ENCODE results near the gene PTGES2.

GRCh38 chr9:128109050-128109709 lies 18.3 kb downstream of the PTGES2 start:
- TF ChIP-seq, protein P1, sequence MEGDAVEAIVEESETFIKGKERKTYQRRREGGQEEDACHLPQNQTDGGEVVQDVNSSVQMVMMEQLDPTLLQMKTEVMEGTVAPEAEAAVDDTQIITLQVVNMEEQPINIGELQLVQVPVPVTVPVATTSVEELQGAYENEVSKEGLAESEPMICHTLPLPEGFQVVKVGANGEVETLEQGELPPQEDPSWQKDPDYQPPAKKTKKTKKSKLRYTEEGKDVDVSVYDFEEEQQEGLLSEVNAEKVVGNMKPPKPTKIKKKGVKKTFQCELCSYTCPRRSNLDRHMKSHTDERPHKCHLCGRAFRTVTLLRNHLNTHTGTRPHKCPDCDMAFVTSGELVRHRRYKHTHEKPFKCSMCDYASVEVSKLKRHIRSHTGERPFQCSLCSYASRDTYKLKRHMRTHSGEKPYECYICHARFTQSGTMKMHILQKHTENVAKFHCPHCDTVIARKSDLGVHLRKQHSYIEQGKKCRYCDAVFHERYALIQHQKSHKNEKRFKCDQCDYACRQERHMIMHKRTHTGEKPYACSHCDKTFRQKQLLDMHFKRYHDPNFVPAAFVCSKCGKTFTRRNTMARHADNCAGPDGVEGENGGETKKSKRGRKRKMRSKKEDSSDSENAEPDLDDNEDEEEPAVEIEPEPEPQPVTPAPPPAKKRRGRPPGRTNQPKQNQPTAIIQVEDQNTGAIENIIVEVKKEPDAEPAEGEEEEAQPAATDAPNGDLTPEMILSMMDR (IDR thresholded peaks at IDR 0.05; ENCODE audit: low read depth, low read length, poor library complexity, severe bottlenecking), result no peak
- no peak for TF ChIP-seq EZH2phosphoT487 (IDR thresholded peaks at IDR 0.05; ENCODE audit: borderline replicate concordance, low read length)
